Myocyte (in vitro differentiated cells): ENCODE results near the gene KIAA0232. TPM values are rescaled to one million over a fixed set of nuclear protein-coding genes. Genes with fewer than 3 reads are reported as not detected.
"Not testable (repeated sequence)": the region's sequence is repeated elsewhere in the genome, so short reads cannot be mapped to it uniquely, and the experiment has no call there.

Source experiments
- DNase-seq: peaks from one replicate; pipeline ENCODE4 v3.0.0-alpha.2; 2012; ENCODE audit warnings: low read depth
- total RNA-seq: library from RNA; depleted of rRNA; stranded (reverse); fragments of >200 nt; gene quantifications from 2 replicates; pipeline ENCODE4 v1.2.3, GENCODE V29; 2014

Gene KIAA0232
- total RNA-seq, 1 donor from 2014 or later, result 64.2 TPM

GRCh38 chr4:6878451-6879059 lies 96.0 kb downstream of the KIAA0232 start:
- no peak for DNase-seq

DNA sequence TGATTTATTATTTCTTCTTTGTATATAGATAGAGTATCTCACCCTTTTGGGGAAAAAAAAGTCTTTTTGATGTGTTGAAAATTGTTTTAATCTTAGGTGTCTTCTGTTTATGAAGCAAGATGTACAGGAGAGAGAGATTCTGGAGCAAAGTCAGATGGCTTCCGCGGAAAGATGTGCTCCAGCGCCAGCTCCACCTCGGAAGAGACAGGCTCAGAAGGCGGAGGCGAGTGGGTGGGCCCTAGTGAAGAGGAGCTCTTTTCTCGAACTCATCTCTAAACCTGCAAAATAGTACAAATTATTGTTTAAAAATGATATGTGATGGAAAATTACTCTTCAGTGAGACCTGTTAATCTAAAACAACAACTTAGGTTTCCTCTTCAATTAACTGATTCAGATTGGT lies 98.2 kb downstream of the KIAA0232 start:
- DNase-seq, result no peak

DNA sequence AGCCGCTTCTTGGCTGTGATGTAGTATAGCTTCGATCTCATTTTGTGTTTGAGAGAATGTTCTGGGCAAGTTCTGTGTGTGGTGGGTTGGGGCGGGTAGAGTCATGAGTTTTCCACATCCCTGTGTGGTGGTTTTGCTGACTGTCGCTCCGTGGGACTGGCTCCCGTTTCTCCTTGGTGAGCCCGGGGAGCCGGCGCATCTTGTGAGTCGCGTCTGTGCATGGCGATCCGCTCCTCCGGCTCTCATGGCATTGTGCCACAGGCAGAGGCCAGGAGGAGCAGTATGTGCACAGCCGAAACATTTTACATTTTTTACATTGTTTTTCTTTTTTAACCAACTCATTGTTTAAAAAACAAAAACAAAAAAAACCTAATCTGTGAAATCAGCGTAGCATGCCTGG lies 99.4 kb downstream of the KIAA0232 start:
- DNase-seq, result no peak

GRCh38 chr4:6884341-6884870 lies 101.9 kb downstream of the KIAA0232 start:
- DNase-seq, result no peak

GRCh38 chr4:6885953-6886557 lies 103.5 kb downstream of the KIAA0232 start:
- peak; percentile 91 for DNase-seq

GRCh38 chr4:6886886-6887285 lies 104.4 kb downstream of the KIAA0232 start:
- no peak for DNase-seq

DNA sequence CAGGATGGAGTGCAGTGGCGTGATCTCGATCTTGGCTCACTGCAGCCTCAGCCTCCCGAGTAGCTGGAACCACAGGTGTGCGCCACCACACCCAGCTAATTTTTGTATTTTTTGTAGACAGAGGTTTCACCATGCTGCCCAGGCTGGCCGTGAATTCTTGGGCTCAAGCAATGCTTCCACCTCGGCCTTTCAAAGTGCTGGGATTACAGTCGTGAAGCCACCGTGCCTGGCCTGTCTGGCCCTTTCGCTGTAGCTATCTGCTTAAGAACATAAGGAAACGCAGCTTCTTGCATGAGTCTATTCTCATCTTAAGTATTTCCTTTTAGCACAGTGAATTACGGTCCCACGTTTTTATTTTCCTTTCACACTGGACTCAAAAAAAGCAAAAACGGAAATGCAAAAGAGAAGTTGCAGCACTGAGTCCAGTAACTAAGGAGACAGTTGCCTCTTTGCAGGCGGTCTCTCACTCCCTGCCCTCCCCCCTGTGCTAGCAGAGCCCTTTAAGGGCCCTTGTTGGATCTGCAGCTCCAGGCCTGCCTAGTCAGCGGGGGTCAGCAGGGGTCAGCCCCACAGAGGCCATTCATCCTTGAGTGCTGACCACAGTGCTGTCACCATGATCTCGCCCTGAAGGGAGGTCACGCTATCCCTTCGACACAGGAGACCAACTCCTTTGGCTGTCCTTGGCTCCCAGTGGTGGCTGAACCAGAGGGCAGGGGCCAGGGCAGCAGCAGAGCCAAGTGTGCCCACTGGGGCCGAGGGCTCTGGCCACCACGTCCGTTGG lies 105.3 kb downstream of the KIAA0232 start:
- DNase-seq, result peak; percentile 52

DNA sequence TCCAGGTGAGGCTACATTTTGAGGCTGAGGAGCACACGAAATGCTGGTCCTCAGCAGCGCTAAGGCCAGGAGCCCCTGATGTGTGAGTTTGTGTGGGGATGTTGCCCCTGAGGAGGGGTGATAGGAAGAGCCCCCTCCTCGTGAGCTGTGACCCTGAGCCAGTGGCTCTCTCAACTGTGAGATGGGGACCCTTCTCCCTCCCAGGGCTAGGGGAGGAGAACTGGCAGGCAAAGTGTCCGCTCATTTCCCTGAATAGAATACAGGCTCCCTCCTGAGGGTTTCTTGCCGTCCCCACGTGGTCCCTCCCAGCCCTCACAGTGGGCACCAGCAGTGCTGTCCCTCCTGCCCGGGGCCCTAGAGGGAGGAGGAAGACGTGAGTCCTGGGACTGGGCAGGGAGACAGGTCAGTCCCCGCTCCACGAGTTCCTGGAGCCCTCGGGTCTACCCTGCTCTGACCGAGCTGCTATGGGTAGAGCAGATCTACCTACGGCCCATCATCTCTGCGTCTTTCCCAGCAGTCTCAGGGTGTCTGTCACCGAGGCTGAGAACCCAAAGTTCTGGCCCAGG lies 106.1 kb downstream of the KIAA0232 start:
- no peak for DNase-seq

- no peak for DNase-seq
Measured at GRCh38 chr4:6889101-6889735, 106.7 kb downstream of the KIAA0232 start.

DNA sequence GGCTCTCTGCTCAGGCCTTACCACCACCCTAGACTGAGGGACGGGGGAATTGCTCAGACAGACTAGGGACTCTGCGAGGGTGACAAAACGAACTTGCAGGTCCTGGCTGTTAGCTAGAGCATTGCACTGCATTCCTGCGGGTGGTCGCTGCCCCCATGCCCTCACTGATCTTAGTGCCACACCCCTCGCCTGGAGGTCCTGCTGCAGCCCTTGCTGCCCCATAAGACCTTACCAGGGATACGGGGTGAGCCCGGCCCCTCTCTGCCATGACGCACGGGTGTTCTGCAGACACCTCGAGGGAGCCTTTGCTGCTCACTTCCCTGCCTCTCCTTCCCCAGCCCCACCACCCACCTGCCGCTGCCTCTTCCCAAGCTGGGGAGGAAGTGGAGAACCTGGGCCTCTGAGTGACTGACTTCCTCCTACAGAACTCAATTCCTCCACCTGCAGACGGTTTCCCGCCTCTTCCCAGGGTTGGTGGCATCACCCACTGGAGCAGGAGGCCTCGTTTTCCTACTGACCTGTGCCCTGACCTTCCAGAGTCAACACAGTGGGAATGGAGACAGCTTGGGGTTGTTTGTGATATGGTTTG lies 107.3 kb downstream of the KIAA0232 start:
- DNase-seq, result no peak

DNA sequence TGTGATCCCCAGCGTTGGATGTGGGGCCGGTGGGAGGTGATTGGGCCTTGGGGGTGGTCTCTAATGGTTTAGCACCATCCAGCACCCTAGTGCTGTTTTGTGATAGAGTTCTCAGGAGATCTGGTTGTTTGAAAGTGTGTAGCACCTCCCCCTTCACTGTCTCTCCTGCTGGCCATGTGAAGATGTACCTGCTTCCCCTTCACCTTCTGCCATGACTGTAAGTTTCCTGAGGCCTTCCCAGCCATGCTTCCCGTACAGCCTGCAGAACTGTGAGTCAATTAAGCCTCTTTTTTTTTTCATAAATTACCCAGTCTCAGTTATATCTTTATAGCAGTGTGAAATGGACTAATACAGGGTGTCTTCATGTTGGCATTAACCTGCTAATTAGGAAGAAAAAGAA lies 107.8 kb downstream of the KIAA0232 start:
- no peak for DNase-seq

DNA sequence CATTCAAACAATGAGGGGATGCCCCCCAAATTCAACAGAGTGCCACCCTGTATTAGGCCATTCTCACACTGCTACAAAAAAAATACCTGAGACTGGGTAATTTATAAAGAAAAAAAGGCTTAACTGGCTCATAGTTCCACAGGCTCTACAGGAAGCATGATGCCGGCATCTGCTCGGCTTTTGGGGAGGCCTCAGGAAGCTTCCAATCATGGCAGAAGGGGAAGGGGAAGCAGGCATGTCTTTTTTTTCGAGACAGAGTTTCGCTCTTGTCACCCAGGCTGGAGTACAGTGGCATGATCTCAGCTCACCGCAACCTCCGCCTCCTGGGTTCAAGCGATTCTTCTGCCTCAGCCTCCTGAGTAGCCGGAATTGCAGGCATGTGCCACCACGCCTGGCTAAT lies 108.4 kb downstream of the KIAA0232 start:
- not testable (repeated sequence) for DNase-seq

DNA sequence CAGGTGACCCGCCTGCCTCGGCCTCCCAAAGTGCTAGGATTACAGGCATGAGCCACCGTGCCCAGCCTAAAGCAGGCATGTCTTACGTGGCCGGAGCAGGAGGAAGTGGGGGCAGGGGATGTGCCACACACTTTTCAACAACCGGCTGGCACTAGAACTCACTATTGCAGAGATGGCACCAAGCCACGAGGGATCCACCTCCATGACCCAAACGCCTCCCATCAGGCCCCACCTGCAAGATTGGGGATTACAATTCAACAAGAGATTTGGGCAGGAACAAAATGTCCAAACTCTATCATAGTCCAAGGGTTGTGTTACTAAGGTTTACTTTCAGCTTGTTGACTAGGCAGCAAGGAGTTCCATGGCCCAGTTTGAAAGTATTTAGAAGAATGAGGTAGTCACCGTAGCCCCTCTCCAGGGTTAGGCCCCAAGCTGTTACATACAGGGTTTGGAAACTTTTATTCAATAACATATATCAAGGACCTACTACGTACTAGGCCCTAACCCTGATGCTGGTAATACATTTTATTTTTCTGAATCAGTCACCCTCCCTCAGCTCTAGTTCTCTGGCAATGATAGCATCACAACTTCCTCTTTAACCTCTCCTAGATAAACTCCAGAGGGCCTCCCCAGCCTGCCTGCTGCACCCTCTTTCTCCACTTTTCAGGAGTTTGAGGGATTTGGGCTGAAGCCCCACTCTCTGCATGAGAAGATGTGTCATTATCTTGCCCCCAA lies 109.1 kb downstream of the KIAA0232 start:
- DNase-seq, result no peak

- peak; percentile 79 for DNase-seq
Measured at GRCh38 chr4:6892190-6892908, 109.8 kb downstream of the KIAA0232 start.

DNA sequence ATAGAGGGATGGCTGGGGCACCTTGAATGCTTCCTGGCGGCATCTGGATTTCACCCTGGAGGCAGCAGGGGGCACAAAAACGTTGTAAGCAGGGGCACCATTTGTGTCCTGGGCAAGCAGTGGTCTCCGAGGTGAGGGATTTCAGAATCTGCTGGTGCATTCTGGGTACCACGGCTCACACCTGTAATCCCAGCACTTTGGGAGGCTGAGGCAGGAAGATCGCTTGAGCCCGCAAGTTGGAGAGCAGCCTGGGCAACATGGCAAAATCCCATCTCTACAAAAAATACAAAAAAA lies 110.3 kb downstream of the KIAA0232 start:
- DNase-seq, result no peak

GRCh38 chr4:6893449-6894085 lies 111.0 kb downstream of the KIAA0232 start:
- no peak for DNase-seq

GRCh38 chr4:6894086-6894478 lies 111.6 kb downstream of the KIAA0232 start:
- DNase-seq, result no peak

DNA sequence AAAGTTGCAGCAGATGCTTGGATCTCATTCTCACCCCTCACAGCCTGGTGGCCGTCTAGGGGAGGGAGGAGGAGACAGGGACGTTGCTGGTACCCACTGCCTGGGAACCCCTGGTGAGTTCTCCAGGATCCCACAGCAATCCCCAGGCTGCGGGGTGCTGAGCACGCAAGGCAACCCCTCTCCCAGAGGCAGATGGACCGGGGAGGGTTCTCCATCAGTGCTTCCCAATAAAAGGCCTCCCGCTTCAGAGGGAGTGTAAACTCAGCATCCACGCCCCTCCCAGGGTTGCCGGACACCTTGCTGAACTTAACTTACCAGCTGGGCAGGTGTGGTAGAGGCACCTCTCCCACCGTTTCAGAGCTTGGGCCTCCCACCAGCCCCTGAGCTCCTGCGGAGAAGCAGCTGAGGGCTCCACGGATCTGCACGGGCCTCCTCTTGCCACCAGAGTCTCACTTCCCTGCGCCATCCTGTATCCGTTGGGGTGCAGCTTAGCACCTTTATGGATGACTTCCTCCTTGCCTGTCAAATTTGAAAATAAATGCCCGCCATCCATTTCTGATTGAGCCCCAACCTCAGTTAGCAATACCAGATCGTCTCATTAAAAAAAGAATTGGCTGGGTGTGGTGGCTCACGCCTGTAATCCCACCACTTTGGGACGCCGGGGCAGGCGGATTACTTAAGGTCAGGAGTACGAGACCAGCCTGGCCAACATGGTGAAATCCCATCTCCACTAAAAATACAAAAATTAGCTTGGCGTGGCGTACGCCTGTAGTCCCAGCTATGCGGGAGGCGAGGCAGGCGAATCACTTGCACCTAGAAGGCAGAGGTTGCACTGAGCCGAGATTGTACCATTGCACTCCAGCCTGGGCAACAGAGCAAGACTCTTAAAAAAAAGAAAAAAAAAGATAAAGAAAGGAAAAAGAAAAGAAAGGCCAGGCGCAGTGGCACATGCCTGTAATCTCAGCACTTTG lies 112.3 kb downstream of the KIAA0232 start:
- no peak for DNase-seq
